Measurements from ENCODE around the gene KRTAP10-6.
"Not testable (repeated sequence)": the region's sequence is repeated elsewhere in the genome, so short reads cannot be mapped to it uniquely, and the experiment has no call there.

DNA sequence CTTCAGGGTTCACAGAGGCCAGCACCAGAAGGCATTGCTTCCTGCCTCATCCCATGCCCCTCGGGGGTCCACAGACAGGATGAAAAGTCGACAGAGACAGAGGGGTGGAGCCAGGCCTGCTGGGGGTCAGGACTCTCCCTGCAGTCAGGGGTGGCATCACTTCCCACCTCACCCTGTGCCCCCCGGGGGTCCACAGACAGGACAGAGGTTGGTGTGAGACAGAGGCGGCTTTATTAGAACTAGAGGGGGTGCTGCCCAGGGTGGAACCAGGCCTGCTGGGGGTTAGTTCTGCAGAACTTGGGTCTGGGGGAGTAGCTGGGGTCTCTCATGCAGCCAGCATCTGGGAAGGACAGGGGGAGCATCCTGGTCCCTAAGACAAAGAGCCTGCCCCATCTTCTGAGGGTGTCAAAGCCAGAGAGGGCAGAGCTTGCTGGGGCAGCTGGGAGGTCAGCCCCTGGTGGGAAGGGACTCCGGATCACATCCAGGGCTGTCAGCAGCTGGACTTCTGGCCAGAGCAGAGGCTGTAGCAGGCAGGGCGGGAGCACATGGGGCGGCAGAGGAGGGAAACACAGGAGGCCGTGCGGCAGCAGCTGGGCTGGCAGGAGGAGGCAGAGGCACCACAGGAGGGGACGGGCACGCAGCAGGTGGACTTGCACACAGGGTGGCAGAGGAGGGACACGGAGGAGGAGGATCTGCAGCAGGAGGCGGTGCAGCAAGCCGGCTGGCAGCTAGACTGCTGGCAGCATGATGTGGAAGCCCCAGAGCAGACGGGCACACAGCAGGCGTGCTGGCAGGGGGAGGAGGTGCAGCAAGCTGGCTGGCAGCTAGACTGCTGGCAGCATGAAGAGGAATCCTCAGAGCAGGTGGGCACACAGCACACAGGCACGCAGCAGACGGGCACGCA is 1.2 kb downstream of the KRTAP10-6 start:
- TF ChIP-seq, protein P1, sequence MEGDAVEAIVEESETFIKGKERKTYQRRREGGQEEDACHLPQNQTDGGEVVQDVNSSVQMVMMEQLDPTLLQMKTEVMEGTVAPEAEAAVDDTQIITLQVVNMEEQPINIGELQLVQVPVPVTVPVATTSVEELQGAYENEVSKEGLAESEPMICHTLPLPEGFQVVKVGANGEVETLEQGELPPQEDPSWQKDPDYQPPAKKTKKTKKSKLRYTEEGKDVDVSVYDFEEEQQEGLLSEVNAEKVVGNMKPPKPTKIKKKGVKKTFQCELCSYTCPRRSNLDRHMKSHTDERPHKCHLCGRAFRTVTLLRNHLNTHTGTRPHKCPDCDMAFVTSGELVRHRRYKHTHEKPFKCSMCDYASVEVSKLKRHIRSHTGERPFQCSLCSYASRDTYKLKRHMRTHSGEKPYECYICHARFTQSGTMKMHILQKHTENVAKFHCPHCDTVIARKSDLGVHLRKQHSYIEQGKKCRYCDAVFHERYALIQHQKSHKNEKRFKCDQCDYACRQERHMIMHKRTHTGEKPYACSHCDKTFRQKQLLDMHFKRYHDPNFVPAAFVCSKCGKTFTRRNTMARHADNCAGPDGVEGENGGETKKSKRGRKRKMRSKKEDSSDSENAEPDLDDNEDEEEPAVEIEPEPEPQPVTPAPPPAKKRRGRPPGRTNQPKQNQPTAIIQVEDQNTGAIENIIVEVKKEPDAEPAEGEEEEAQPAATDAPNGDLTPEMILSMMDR (IDR thresholded peaks at IDR 0.05) = not testable (repeated sequence)
- TF ChIP-seq EZH2 (IDR thresholded peaks at IDR 0.05; ENCODE audit: borderline replicate concordance, insufficient read depth, low read depth, low read length, poor library complexity, severe bottlenecking) = not testable (repeated sequence)

Measured in B cell (primary cell).